GM20000 (cell line): ENCODE results near the gene CEP290.

Source experiments
- DNase-seq: peaks from one replicate; pipeline ENCODE4 v3.0.0; 2012; ENCODE audit warnings: low spot score
- CTCF ChIP-seq: IDR thresholded peaks from 2 replicates; pipeline ENCODE4 v1.5.1; 2012; ENCODE audit warnings: mild to moderate bottlenecking, control low read depth; ENCODE audit errors: extremely low read depth, missing control alignments

Gene CEP290

GRCh38 chr12:88026196-88026595, 115.7 kb downstream of the CEP290 start:
- no peak for DNase-seq
- no peak for TF ChIP-seq CTCF

- TF ChIP-seq CTCF: no peak
- no peak for DNase-seq
Measured at GRCh38 chr12:88017964-88018363, 123.9 kb downstream of the CEP290 start.

- no peak for DNase-seq
- TF ChIP-seq CTCF: no peak
Measured at GRCh38 chr12:88015825-88016224, 126.1 kb downstream of the CEP290 start.

- no peak for DNase-seq
- no peak for TF ChIP-seq CTCF
Measured at GRCh38 chr12:88011755-88012154, 130.1 kb downstream of the CEP290 start.

- no peak for TF ChIP-seq CTCF
Measured at GRCh38 chr12:88006351-88006750, 135.5 kb downstream of the CEP290 start.

GRCh38 chr12:88001327-88001726, 140.6 kb downstream of the CEP290 start:
- TF ChIP-seq CTCF: no peak
- DNase-seq: no peak

More at GRCh38 chr12:88006351-88006750, 135.5 kb downstream of the CEP290 start:
- DNase-seq: no peak
